Mesothelial cell of epicardium (in vitro differentiated cells): ENCODE measurements around the gene ATP6V0D1. TPM values are rescaled to one million over a fixed set of nuclear protein-coding genes. Genes with fewer than 3 reads are reported as not detected.

Experiments
- DNase-seq, 2 experiments: peaks; one replicate each; pipeline ENCODE4 v3.0.0; 2021; ENCODE audit warnings: low spot score in 2 of 2; ENCODE audit not compliant: unreplicated experiment in 2 of 2
- H3K27ac Mint-ChIP-seq: 2 replicates; pipeline ENCODE4 v1.8.0; 2021; ENCODE audit warnings: mixed read lengths
- H3K27me3 Mint-ChIP-seq: 2 replicates; pipeline ENCODE4 v1.8.0; 2021; ENCODE audit warnings: low read depth, mixed read lengths
- H3K36me3 Mint-ChIP-seq: 2 replicates; pipeline ENCODE4 v1.8.0; 2021; ENCODE audit warnings: mixed read lengths
- H3K4me1 Mint-ChIP-seq: 2 replicates; pipeline ENCODE4 v1.8.0; 2021; ENCODE audit warnings: mixed read lengths
- H3K4me3 Mint-ChIP-seq: 2 replicates; pipeline ENCODE4 v1.8.0; 2021; ENCODE audit warnings: mild to moderate bottlenecking, moderate library complexity, mixed read lengths
- H3K9me3 Mint-ChIP-seq: 2 replicates; pipeline ENCODE4 v1.8.0; 2021; ENCODE audit warnings: mixed read lengths
- CTCF ChIP-seq: fragments of 200-600 bp; sonication (generic); IDR thresholded peaks from one replicate; pipeline ENCODE4 v1.5.0; 2021; ENCODE audit warnings: antibody characterized with exemption; ENCODE audit not compliant: unreplicated experiment
- total RNA-seq: library from RNA; stranded (reverse); gene quantifications from 3 replicates; pipeline ENCODE4 v1.2.1, GENCODE V29; 2021

ATP6V0D1 gene
- total RNA-seq, 1 donor from 2014 or later = 53.7 TPM

DNA sequence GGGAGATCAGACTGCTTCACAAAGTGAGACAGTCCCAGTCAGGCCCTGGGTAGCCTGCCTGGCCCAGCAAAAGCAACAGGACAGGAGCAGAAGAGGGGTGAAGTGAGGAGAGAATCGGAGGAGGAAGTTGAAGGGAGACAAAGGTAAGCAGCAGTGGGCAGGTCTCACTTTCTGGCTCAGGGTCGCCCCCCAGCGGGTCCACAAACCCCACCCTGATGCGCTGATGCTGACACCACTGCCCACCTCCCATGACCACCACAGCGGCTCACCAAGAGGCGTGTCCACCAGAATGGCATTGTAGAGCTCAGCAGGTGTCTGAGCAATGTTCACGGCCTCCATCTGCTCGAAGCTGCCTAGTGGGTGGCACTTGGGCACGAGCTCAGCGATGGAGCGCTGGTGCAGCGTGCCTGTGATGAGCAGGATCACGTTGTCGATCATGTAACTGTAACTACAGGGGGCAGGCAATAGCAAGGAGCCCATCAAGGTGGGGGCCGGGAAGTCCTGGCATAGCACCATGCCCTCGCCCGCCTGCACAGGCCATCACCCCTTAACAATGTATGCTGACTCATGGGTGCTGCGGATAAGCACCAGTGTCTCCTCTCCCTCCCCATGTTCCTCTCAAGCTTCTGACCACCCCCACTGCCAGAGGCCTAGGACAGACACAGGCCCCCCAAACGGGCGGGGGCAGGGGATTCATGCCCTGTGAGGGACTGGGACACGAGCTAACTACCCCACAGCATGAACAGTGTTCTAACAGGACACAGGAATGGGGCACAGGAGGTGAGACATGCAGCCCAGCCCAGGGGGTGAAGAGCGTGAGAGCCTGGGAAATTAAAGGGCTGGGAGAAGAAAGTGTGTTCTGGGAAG is 36.5 kb downstream of the ATP6V0D1 start:
- H3K4me3 Mint-ChIP-seq = no peak overlapping the region
- TF ChIP-seq CTCF = no peak
- no peaks in the 10 kb centered on the region for H3K4me1 Mint-ChIP-seq
- H3K27ac Mint-ChIP-seq = no peak overlapping the region
- no peak for DNase-seq
- no peaks in the 10 kb centered on the region for H3K27me3 Mint-ChIP-seq
- H3K36me3 Mint-ChIP-seq = peaks cover 4% of the 10 kb centered on the region
- no peaks in the 10 kb centered on the region for H3K9me3 Mint-ChIP-seq

GRCh38 chr16:67443265-67443664 is 37.7 kb downstream of the ATP6V0D1 start:
- Mint-ChIP-seq H3K36me3 (no peaks in the 10 kb centered on the region), H3K9me3 (no peaks in the 10 kb centered on the region), H3K27me3 (no peaks in the 10 kb centered on the region), H3K27ac (no peak overlapping the region), H3K4me1 (no peaks in the 10 kb centered on the region), H3K4me3 (no peak overlapping the region)
- no peak for TF ChIP-seq CTCF
- no peak for DNase-seq

DNA sequence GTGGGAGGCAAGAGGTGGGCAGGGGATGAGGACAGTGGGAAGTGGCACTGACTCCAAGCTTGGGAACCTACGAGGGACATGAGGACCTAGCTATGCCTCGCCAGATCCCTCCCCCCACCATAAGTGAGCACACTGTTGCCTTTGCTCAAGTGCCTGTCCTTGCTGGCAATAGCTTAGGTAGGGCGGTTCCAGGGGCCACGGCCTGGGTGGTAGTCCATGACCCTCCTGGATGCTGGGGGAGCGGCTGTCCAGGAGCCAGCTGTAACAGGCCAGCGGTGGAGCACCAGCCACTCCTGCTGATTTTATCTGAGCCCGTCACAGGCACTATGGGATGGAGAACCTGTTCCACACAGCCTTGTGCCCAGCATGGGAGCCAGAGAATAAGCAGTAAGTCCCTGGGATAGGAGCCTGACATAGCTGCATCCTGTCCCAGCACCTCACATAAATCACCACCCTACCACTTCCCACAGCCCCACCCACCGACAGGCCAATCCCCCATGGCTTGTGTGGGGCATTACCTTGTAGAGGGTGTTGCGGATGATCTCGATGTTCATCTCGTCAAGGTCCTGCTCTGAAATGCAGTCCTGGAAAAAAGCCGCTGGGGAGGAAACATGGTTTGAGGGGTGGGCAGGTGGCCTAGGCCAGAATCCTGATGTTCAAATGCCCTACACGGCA is 38.2 kb downstream of the ATP6V0D1 start:
- no peaks in the 10 kb centered on the region for H3K4me1 Mint-ChIP-seq
- no peaks in the 10 kb centered on the region for H3K36me3 Mint-ChIP-seq
- no peak for TF ChIP-seq CTCF
- no peak for DNase-seq
- no peaks in the 10 kb centered on the region for H3K9me3 Mint-ChIP-seq
- H3K4me3 Mint-ChIP-seq = no peak overlapping the region
- H3K27ac Mint-ChIP-seq = no peak overlapping the region
- H3K27me3 Mint-ChIP-seq = no peaks in the 10 kb centered on the region

DNA sequence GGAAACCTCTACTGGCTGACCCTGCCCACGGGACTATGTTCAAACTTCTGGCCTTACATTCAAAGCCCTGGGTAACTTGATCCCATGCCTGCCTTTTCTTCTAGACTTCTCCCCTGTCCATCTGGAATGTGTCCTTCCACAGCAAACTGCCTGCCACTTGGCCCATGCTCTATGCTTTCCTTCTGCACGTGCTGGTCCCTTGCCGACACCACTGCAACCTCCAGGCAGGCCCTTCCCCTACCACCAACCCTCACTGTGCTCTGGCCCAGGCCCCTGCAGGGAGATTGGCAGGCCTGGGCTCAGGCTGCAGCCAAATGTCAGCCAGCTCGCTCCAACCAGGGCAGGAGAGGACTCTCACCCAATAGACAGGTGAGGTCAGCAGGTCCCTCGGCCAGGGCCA is 39.0 kb downstream of the ATP6V0D1 start:
- DNase-seq = no peak
- Mint-ChIP-seq H3K36me3 (peaks cover 2% of the 10 kb centered on the region), H3K9me3 (no peaks in the 10 kb centered on the region), H3K4me3 (no peak overlapping the region), H3K4me1 (no peaks in the 10 kb centered on the region), H3K27ac (no peak overlapping the region), H3K27me3 (no peaks in the 10 kb centered on the region)
- no peak for TF ChIP-seq CTCF

DNA sequence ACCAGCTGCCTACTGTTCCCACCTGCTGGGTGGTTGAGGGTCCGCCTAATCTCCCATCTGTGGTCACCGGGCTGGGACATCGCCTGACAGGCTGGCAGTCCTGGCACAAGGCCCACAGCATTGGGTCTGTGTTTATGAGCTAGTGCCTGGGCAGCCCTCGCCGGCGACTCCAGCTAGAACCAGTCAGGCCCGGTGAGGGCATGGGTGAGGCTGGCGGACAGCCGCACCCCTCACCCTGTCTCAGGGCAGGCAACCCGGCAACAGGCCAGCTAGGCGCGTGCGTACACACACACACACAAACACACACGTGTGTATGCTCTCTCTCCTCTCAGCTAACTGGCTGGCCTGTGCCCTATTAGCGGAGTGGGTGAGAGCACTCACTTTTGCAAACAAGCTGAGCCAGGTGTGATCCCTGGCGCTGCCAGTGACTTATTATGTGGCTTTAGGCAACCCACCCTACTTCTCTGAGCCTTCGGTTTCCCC is 39.6 kb downstream of the ATP6V0D1 start:
- no peak overlapping the region for H3K27ac Mint-ChIP-seq
- H3K9me3 Mint-ChIP-seq = no peaks in the 10 kb centered on the region
- no peaks in the 10 kb centered on the region for H3K27me3 Mint-ChIP-seq
- no peak overlapping the region for H3K4me3 Mint-ChIP-seq
- no peak for TF ChIP-seq CTCF
- H3K4me1 Mint-ChIP-seq = no peaks in the 10 kb centered on the region
- DNase-seq = no peak
- H3K36me3 Mint-ChIP-seq = peaks cover 3% of the 10 kb centered on the region
